ENCODE results near the gene DGKB.
"Not testable (repeated sequence)": the region's sequence is repeated elsewhere in the genome, so short reads cannot be mapped to it uniquely, and the experiment has no call there.

The DGKB gene

GRCh38 chr7:14309432-14309831 is 593.1 kb downstream of the DGKB start:
- no peak for DNase-seq (ENCODE audit: low read depth in 3 of 3, low spot score in 1 of 3)

DNA sequence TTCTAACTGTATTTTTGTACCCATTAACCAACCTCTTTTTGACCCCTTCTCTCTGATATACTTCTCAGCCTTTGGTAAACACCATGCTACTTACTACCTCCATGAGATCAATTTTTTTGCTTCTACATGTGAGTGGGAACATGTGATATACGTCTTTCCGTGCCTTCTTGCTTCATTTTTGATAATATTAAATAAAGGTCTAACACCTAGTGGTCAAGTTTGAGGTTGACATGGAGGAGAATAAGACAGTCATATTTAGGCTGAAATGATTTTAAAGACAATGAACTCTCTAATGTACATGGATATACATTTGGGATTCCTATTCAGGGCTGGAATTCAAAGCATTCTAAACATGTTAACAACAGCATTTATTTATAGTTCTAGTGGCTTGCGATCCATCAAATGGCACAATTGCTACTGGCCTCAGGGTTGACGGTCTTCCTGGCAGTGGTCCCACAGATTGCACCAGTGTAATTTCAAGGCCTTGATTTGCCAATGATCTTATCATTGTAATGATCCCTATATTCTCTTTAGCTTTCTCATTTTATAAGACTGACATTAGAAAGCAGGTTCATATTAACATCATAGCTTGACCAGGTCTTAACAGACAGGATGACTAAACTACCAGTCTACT is 597.2 kb downstream of the DGKB start:
- no peak for DNase-seq (ENCODE audit: low read depth in 3 of 3, low spot score in 1 of 3)

GRCh38 chr7:14303536-14303935 is 599.0 kb downstream of the DGKB start:
- DNase-seq (ENCODE audit: low read depth in 3 of 3, low spot score in 1 of 3), result no peak

DNA sequence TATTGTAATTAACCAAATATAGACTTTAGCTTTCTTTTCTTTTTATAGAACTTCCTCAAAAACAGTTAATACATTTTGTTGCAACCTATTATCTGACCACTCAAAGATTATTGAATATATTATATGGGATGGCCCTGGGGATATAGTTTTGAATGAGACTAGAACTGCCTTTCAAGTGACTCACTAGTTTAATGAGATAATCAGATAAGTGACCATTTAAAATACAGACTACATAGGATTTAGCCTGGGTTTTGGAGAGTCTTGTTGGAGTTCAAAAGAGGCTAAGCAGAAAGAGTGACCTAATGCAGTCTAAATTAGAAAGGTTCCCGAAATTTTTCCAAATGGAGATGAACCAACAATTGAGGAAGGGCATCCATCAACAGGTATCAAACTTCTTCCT is 607.9 kb downstream of the DGKB start:
- DNase-seq (ENCODE audit: low read depth in 3 of 3, low spot score in 1 of 3), result no peak

DNA sequence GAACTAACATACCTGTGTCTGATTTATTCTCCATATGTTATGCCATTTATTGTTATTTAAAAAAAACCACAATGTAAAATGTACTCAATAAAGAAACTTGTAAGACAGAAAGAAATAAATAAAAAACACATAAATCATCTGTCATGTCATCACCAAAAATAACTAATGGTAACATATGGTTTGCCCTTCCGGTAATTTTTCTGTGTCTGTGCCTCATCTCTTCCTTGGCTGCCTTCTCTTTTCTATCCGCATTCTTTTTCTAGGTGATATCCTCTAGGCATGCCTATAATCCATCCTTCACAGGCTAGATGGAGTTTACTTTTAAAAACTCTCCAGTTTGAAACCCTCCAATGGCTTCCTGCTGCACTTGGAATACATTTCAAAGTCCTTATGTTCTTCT is 609.1 kb downstream of the DGKB start:
- no peak for DNase-seq (ENCODE audit: low read depth in 3 of 3, low spot score in 1 of 3)

- no peak for DNase-seq (ENCODE audit: low read depth in 3 of 3, low spot score in 1 of 3)
Observed at GRCh38 chr7:14292737-14293136, 609.8 kb downstream of the DGKB start.

- no peak for DNase-seq (ENCODE audit: low read depth in 3 of 3, low spot score in 1 of 3)
Observed at GRCh38 chr7:14289957-14290356, 612.6 kb downstream of the DGKB start.

DNA sequence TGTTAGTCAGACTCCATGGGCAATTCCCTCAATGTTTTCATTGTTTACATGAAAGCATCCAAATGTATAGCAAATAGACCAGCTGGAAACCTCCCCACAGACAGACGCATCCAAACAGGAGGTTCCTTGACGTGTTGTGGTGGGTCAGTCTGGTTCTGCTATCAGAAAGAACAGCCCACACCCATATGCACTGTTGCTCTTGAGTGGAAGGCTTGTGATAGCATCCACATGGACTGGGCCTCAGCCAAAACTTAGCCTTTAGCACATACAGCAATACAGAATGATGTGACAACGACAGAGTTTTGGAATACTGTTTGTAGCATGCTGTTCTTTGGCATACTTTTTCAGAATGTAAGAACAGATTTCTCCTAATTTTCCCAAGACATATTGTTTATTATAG is 613.9 kb downstream of the DGKB start:
- no peak for DNase-seq (ENCODE audit: low read depth in 3 of 3, low spot score in 1 of 3)

- DNase-seq (ENCODE audit: low read depth in 3 of 3, low spot score in 1 of 3), result no peak
Observed at GRCh38 chr7:14287398-14287797, 615.2 kb downstream of the DGKB start.

- DNase-seq (ENCODE audit: low read depth in 3 of 3, low spot score in 1 of 3), result no peak
Observed at GRCh38 chr7:14286036-14286435, 616.5 kb downstream of the DGKB start.

- DNase-seq (ENCODE audit: low read depth in 3 of 3, low spot score in 1 of 3), result not testable (repeated sequence)
Observed at GRCh38 chr7:14279065-14279871, 623.3 kb downstream of the DGKB start.

GRCh38 chr7:14275356-14275755 is 627.2 kb downstream of the DGKB start:
- no peak for DNase-seq (ENCODE audit: low read depth in 3 of 3, low spot score in 1 of 3)

DNA sequence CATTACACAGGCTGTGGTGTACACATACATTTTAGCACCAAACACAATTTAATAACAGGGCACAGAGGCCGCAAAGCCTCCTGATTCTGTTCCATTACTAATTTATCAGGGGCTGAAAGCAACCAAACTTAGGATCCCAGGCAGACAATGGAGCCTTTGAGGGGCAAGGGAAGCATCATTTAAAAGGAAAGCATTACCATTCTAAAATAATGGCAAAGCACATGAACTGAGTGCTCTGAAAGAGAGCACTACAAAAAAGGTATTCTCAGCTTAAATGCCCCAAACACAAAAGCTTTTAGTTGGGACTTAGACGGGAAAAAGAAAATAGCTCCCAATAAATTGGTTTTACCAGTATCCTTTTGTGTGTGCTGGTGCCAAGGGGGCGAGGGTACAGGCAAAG is 631.1 kb downstream of the DGKB start:
- DNase-seq (ENCODE audit: low read depth in 3 of 3, low spot score in 1 of 3), result no peak

DNA sequence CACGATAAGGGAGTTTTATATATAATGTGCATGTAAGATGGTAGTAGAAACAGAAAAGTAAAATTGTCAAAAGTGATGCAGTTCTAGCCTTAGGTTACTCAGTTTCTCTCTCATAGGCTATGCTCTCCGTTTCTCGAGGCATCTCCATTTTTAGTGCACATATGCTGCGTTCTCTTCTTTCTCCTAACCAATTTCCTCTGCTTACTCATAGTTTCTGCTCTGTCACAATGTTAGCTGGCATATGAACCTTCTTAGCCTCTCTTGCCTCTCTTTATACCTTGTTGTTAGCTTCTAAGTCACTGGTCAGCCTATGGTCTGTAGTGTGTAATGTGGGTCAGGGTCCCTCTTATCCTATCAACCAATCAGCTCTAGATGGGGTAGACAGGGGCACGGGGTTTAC is 632.5 kb downstream of the DGKB start:
- no peak for DNase-seq (ENCODE audit: low read depth in 3 of 3, low spot score in 1 of 3)

DNA sequence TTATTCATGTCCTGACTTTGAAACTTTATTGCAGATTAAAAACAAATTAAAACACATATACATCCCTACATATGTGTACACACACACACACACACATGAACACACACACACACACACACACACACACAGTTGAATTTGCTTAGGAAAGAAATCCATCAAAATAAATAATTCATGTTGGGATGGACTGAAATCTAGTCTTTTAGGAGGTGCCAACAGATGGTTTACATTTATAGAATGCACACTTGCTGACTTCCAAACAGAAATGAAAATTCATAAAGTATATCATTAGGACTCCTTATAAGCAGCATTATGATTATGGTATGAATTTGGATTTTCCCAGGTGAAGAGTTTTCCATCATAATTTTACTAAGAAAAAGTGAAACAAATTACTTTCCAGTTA is 642.5 kb downstream of the DGKB start:
- no peak for DNase-seq (ENCODE audit: low read depth in 3 of 3, low spot score in 1 of 3)

DNA sequence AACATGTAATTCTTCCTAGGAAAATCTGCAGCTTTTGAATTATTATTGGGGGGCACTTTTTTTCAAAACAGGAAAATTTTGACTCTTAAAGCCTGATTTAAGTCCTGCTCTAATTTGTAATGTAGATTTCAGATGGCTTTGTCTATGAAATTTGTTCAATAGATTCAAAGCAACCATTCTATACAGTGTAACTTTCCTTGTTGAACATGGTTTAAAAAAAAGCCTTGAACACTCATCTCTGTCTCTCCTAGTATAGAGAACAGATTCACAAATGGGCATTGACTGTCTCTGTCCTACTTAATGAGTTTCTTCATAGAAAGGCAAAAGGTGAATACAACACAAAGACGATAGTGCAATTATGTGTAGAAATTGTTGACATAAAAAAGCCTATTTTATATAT is 643.7 kb downstream of the DGKB start:
- DNase-seq (ENCODE audit: low read depth in 3 of 3, low spot score in 1 of 3), result no peak

- DNase-seq (ENCODE audit: low read depth in 3 of 3, low spot score in 1 of 3), result no peak
Observed at GRCh38 chr7:14258441-14258840, 644.1 kb downstream of the DGKB start.

- no peak for DNase-seq (ENCODE audit: low read depth in 3 of 3, low spot score in 1 of 3)
Observed at GRCh38 chr7:14252458-14252857, 650.1 kb downstream of the DGKB start.

- no peak for DNase-seq (ENCODE audit: low read depth in 3 of 3, low spot score in 1 of 3)
Observed at GRCh38 chr7:14242175-14242574, 660.4 kb downstream of the DGKB start.

GRCh38 chr7:14236834-14237233 is 665.7 kb downstream of the DGKB start:
- DNase-seq (ENCODE audit: low read depth in 3 of 3, low spot score in 1 of 3), result no peak

- DNase-seq (ENCODE audit: low read depth in 3 of 3, low spot score in 1 of 3), result no peak
Observed at GRCh38 chr7:14235056-14235455, 667.5 kb downstream of the DGKB start.

DNA sequence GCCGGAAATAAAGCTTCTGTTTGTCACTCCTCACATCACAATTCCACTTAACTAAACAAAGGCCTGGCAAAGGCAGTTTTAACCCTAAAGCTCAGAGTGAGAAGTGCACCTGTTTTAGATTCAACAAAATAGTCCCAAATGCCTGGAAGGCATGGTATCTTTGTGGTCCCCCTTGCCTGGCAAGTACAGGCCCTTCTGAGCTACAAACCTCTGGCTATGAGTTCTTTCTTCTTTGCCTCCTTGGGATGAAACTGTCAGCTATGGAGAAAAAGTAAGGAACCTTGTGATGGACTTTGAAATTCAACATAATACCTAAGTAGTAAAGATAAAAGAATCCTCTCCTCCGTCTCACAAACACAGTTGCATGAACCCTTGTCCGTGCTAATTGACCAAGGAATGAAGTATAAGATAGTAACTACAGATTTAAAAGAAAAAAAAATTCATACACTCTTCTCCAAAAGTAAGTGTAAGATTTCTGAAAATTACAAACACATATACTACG is 668.6 kb downstream of the DGKB start:
- no peak for DNase-seq (ENCODE audit: low read depth in 3 of 3, low spot score in 1 of 3)

All from stimulated activated CD4-positive, alpha-beta T cell treated with anti-CD3 and anti-CD28 coated beads, TNF-alpha, amount 100 ng/mL, for 1 hour (primary cell).